Measurements from ENCODE around the gene ARFGAP1. TPM values are rescaled to one million over a fixed set of nuclear protein-coding genes. Genes with fewer than 3 reads are reported as not detected.
A peak's percentile ranks its signal among the peaks of the same experiment; 100 is the strongest.

Gene ARFGAP1
- total and polyA plus RNA-seq, 2 of the 4 experiments (the other 2 are of a cell fraction) = 59.1 to 194 TPM

DNA sequence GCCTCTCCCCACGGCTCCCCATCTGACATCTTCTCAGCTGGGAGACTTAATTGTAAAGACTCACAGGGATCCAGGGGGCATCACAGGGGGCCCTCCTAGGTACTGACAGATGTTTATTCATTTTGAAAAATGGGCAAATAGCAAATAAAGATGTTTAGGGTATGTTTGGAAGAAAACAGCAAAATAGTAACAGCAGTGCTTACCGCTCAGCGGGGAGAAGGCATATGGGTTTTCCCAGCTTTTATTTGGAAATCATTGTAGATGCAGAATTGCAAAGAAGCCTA lies 39.6 kb upstream of the ARFGAP1 start:
- peak overlapping the region; percentile 57 for H3K4ac ChIP-seq (ENCODE audit: low read depth, low read length)
- peak overlapping the region; percentile 56; the same call in 1 of the 2 replicates for H3K56ac ChIP-seq (ENCODE audit: extremely low read depth, insufficient read depth, low read length)
- ChIA-PET CTCF (interaction anchor here (0.6 to 0.7 kb wide), 2 partner anchors 9 to 50 kb away, joined by 3 read pairs; no protein-coding TSS in a partner anchor), POLR2A (ENCODE audit: unreplicated experiment) (no interaction called here)
- H3K4me1 ChIP-seq (ENCODE audit: control insufficient read depth, insufficient read depth, low read length) = peaks cover 22% of the 10 kb centered on the region
- H3K27me3 ChIP-seq (ENCODE audit: control insufficient read depth, insufficient read depth, low read length) = no peaks in the 10 kb centered on the region; the same call in 1 of the 2 replicates
- H3K18ac ChIP-seq (ENCODE audit: low read depth, low read length) = no peak overlapping the region; the same call in 1 of the 2 replicates
- ATAC-seq (ENCODE audit: low read depth) = no peak
- H3K36me3 ChIP-seq (ENCODE audit: control insufficient read depth, insufficient read depth, low read length) = no peaks in the 10 kb centered on the region
- H2AFZ ChIP-seq (replicated peaks; ENCODE audit: low read length, poor library complexity) = no peak overlapping the region
- H4K91ac ChIP-seq (ENCODE audit: insufficient read depth, low read depth, low read length) = peak overlapping the region; percentile 84
- peak overlapping the region; percentile 8 to 67; a peak in 1 of 4 replicates for H4K8ac ChIP-seq (ENCODE audit: low read depth in 2 of 2, low read length in 2 of 2)
- dilution Hi-C loops (cut with HindIII; ENCODE audit: low sequenced_read_pairs, unreplicated experiment) (no loop called here), in situ Hi-C loops (cut with MboI; ENCODE audit: low sequenced_read_pairs) (loop anchor here (5.0 kb wide), 1 partner anchor 39 kb away; the partner anchor contains the start of gene ARFGAP1), intact Hi-C loops (cut with micrococcal nuclease) (loop anchor here (5.0 kb wide), 1 partner anchor 39 kb away; the partner anchor contains the start of gene ARFGAP1)
- peak overlapping the region; percentile 60; the same call in 2 of the 3 replicates for H2BK15ac ChIP-seq (ENCODE audit: low read depth, low read length)
- peaks cover 10% of the 10 kb centered on the region; the same call in 1 of the 2 replicates for H3K9me1 ChIP-seq (ENCODE audit: insufficient read depth, low read length)
- H2AK9ac ChIP-seq (replicated peaks; ENCODE audit: low read depth, low read length, poor library complexity) = no peak overlapping the region
- DNase-seq = no peak
- peak overlapping the region; percentile 20 for H2AK5ac ChIP-seq (ENCODE audit: low read depth, low read length)
- no peak overlapping the region for H3K9ac ChIP-seq (ENCODE audit: low read depth, low read length)
- WGBS, 2 experiments (ENCODE audit: extremely low coverage in 2 of 2, insufficient read length in 1 of 2) = no CpG with 5 or more reads among the region's 3 CpGs
- H3K9me3 ChIP-seq (ENCODE audit: control insufficient read depth, insufficient read depth, low read length) = no peaks in the 10 kb centered on the region
- no peaks in the 10 kb centered on the region for H3K79me1 ChIP-seq (ENCODE audit: low read depth in 1 of 2, low read length in 2 of 2)
- no peak overlapping the region for H3K4me2 ChIP-seq (ENCODE audit: low read depth, low read length)
- no peak overlapping the region for H3K4me3 ChIP-seq (ENCODE audit: insufficient read depth, low read depth, low read length)
- peak overlapping the region; percentile 73 for H2BK20ac ChIP-seq (ENCODE audit: low read depth, low read length)
- peak overlapping the region; percentile 87 for H3K27ac ChIP-seq (ENCODE audit: insufficient read depth, low read length)
- TF ChIP-seq, protein P1, sequence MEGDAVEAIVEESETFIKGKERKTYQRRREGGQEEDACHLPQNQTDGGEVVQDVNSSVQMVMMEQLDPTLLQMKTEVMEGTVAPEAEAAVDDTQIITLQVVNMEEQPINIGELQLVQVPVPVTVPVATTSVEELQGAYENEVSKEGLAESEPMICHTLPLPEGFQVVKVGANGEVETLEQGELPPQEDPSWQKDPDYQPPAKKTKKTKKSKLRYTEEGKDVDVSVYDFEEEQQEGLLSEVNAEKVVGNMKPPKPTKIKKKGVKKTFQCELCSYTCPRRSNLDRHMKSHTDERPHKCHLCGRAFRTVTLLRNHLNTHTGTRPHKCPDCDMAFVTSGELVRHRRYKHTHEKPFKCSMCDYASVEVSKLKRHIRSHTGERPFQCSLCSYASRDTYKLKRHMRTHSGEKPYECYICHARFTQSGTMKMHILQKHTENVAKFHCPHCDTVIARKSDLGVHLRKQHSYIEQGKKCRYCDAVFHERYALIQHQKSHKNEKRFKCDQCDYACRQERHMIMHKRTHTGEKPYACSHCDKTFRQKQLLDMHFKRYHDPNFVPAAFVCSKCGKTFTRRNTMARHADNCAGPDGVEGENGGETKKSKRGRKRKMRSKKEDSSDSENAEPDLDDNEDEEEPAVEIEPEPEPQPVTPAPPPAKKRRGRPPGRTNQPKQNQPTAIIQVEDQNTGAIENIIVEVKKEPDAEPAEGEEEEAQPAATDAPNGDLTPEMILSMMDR (conservative IDR thresholded peaks at IDR 0.05; ENCODE audit: low read depth, low read length) = no peak
- H4K5ac ChIP-seq (ENCODE audit: low read depth, low read length) = no peak overlapping the region
- H3K23ac ChIP-seq (ENCODE audit: low read depth, low read length) = 0 out of 2 replicates have a peak overlapping the region, but pooled peaks have one; percentile 48
- H2BK120ac ChIP-seq (ENCODE audit: low read depth, low read length) = peak overlapping the region; percentile 89
- BruUV-seq (replicated peaks) = no TSS peak
- H4K20me1 ChIP-seq (ENCODE audit: insufficient read depth, low read length) = peaks cover 3% of the 10 kb centered on the region; the same call in 1 of the 2 replicates
- no peak overlapping the region; the same call in 1 of the 2 replicates for H3K14ac ChIP-seq (replicated peaks; ENCODE audit: low read depth, low read length)
- H2BK5ac ChIP-seq (ENCODE audit: low read depth, low read length, poor library complexity, severe bottlenecking) = no peak overlapping the region
